Stimulated activated naive CD4-positive, alpha-beta T cell treated with Interleukin-2 at 50 U/mL for 16 hours (primary cell): Measurements from ENCODE around the gene BSPRY.
"Not testable (repeated sequence)": the region's sequence is repeated elsewhere in the genome, so short reads cannot be mapped to it uniquely, and the experiment has no call there.

Experiments
- DNase-seq: peaks from one replicate; lab custom pipeline; 2025; lab: John Stamatoyannopoulos, UW

The BSPRY gene

GRCh38 chr9:113395000-113395861, 45.9 kb downstream of the BSPRY start:
- no peak for DNase-seq

- no peak for DNase-seq
Measured at GRCh38 chr9:113397203-113397631, 47.9 kb downstream of the BSPRY start.

- DNase-seq, result no peak
Measured at GRCh38 chr9:113398796-113399195, 49.5 kb downstream of the BSPRY start.

GRCh38 chr9:113399646-113400200, 50.4 kb downstream of the BSPRY start:
- no peak for DNase-seq

GRCh38 chr9:113401027-113401792, 51.9 kb downstream of the BSPRY start, which contains the start of gene ALAD:
Gene ALAD, minus strand, starts transcription at chr9:113401284. Its CDS starts 7,725 bp downstream, at chr9:113393559.
- DNase-seq, result peak; percentile 99

- no peak for DNase-seq
Measured at GRCh38 chr9:113403646-113404045, 54.3 kb downstream of the BSPRY start.

- not testable (repeated sequence) for DNase-seq
Measured at GRCh38 chr9:113406353-113406752, 57.0 kb downstream of the BSPRY start.

GRCh38 chr9:113406873-113407511, 57.7 kb downstream of the BSPRY start:
- peak; percentile 44 for DNase-seq

GRCh38 chr9:113409481-113409880, 60.1 kb downstream of the BSPRY start:
- no peak for DNase-seq

- no peak for DNase-seq
Measured at GRCh38 chr9:113409883-113410206, 60.5 kb downstream of the BSPRY start.

GRCh38 chr9:113410207-113410864, 61.0 kb downstream of the BSPRY start, which contains the start of the genes C9orf43 and POLE3:
Gene C9orf43, plus strand, starts transcription at chr9:113410747. Its CDS starts 2,747 bp downstream, at chr9:113413494.
Gene POLE3, minus strand, starts transcription at chr9:113410675. Its CDS starts 382 bp downstream, at chr9:113410293.
- peak; percentile 98 for DNase-seq

- DNase-seq, result no peak
Measured at GRCh38 chr9:113416149-113416721, 66.9 kb downstream of the BSPRY start.

- no peak for DNase-seq
Measured at GRCh38 chr9:113417370-113417769, 68.0 kb downstream of the BSPRY start.
